ENCODE measurements around the gene TBKBP1.

The TBKBP1 gene, protein sequence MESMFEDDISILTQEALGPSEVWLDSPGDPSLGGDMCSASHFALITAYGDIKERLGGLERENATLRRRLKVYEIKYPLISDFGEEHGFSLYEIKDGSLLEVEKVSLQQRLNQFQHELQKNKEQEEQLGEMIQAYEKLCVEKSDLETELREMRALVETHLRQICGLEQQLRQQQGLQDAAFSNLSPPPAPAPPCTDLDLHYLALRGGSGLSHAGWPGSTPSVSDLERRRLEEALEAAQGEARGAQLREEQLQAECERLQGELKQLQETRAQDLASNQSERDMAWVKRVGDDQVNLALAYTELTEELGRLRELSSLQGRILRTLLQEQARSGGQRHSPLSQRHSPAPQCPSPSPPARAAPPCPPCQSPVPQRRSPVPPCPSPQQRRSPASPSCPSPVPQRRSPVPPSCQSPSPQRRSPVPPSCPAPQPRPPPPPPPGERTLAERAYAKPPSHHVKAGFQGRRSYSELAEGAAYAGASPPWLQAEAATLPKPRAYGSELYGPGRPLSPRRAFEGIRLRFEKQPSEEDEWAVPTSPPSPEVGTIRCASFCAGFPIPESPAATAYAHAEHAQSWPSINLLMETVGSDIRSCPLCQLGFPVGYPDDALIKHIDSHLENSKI

DNA sequence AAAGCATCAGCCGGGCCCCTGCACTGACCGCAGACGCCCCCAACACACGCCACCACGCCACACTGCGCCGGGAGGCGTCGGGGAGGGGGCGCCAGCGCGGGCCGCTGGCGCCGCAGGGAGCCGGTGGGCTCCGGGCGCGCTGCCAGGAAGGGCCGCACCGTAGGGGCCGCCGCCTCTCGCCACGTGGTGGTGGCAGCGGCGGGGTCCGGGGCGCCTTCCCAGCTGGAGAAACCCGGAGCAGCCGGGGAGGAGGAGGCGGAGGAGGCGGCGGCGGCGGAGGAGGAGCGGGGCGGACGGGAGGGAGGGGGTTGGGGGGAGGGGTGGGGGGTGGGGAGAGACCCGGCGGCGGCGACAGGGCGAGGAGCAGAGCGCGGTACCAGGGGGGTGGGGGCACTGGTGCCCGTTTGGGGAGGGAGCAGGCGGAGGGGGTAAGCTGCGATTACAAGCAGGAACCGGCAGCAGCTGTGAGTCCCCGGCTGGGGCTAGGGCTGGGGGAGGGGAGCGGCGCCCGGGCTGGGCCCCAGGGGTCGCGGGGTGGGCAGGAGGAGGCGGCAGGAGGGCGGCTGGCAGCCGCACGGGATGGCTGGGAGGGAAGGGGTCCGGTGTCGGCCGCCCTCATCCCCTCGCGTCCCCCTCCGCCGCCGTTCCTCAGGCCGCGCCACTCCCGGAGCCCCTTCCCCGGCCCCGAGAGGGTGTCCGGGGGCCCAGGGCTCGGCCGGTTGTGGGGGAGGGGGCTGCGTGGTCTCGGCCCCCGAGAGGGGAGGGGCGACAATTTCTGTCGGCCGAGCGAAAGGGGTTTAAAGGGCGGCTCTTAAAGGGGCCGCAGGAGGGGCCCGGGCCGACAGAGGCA, at the start of gene TBKBP1:
TBKBP1 (plus strand) TSS at position 431 of the 850 bp plus-strand sequence. CDS start 1,952 bp downstream, outside the sequence.
- peak within 1 kb of the TSS; percentile 65 for H3K4me3 ChIP-seq (ENCODE audit: low read length)
- TF ChIP-seq, protein P1, sequence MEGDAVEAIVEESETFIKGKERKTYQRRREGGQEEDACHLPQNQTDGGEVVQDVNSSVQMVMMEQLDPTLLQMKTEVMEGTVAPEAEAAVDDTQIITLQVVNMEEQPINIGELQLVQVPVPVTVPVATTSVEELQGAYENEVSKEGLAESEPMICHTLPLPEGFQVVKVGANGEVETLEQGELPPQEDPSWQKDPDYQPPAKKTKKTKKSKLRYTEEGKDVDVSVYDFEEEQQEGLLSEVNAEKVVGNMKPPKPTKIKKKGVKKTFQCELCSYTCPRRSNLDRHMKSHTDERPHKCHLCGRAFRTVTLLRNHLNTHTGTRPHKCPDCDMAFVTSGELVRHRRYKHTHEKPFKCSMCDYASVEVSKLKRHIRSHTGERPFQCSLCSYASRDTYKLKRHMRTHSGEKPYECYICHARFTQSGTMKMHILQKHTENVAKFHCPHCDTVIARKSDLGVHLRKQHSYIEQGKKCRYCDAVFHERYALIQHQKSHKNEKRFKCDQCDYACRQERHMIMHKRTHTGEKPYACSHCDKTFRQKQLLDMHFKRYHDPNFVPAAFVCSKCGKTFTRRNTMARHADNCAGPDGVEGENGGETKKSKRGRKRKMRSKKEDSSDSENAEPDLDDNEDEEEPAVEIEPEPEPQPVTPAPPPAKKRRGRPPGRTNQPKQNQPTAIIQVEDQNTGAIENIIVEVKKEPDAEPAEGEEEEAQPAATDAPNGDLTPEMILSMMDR (conservative IDR thresholded peaks at IDR 0.05; ENCODE audit: low read length), result no peak
- DNase-seq (ENCODE audit: low read depth), result peak; percentile 24

DNA sequence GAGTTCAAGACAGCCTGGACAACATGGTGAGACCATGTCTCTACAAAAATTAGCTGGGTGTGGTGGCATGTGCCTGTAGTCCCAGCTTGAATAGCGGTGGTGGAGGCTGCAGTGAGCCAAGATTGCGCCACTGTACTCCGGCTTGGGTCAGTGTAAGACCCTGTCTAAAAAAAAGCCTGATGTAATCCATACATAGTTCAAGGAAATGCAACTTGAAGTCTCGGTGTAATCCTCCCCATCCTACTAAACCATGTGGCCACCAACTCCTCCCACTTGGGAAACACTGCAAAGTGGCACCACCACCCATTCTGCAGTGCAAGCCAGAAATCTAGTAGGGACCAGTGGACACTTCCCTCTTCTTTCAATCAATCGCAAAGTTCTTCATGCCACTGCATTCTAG, 49.6 kb upstream of the TBKBP1 start:
- no peak for DNase-seq (ENCODE audit: low read depth)
- TF ChIP-seq, protein P1 (conservative IDR thresholded peaks at IDR 0.05; ENCODE audit: low read length), result no peak
- no peak overlapping the region for H3K4me3 ChIP-seq (ENCODE audit: low read length)

DNA sequence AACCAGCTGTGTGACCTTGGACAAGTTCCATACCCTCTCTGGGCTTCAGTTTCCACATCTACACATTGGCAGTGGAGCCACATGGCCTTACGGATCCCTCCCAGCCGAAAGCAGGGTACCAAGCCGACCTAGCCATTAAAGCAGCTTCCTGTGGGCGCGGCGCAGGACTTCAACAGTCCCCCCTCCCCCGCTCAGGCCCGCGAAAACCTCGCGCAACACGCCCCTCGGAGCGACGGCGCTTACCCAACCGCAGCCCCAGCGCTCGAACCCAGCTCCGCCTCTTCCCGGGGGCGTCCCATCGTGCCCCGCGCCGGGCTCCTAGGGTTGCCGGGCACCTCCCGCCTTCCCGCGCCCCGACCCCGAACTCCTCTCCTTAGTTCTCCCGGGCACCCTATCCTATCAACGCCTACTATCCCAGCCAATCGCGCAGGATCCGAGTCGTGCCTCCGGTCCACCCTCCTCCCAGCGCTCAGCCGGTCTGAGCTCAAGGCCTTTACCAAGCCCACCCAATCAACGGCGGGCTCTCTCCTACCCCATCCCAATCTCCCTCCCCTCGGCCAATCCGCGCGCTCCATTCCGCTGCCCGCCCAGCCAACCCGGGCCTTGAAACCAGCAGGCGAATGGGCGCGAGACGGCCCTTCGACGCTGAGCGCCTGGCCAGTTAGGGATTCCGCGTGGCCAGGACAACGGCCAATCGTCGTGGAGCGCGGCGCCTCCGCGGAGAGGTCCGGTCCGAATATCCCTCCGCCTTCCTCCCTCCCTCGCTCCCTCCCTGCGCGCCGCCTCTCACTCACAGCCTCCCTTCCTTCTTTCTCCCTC, 44.6 kb upstream of the TBKBP1 start, which contains the start of gene KPNB1:
KPNB1 (plus strand) TSS at position 767 of the 819 bp plus-strand sequence. CDS start 326 bp downstream, outside the sequence.
- TF ChIP-seq, protein P1 (conservative IDR thresholded peaks at IDR 0.05; ENCODE audit: low read length), result no peak
- peak within 1 kb of the TSS; percentile 81 for H3K4me3 ChIP-seq (ENCODE audit: low read length)
- peak; percentile 100 for DNase-seq (ENCODE audit: low read depth)

DNA sequence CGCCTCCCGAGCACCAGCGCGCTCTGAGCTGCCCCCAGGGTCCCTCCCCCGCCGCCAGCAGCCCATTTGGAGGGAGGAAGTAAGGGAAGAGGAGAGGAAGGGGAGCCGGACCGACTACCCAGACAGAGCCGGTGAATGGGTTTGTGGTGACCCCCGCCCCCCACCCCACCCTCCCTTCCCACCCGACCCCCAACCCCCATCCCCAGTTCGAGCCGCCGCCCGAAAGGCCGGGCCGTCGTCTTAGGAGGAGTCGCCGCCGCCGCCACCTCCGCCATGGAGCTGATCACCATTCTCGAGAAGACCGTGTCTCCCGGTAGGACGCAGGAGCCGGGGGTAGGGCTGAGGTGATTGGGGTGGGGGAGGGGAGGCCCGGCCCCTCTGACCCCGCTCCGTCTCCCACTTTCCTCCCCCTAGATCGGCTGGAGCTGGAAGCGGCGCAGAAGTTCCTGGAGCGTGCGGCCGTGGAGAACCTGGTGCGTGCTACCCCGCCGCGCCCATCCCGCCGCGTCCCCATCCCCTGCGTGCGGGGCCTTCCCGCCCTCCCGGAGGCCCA, 43.9 kb upstream of the TBKBP1 start:
- peak overlapping the region; percentile 79 for H3K4me3 ChIP-seq (ENCODE audit: low read length)
- no peak for DNase-seq (ENCODE audit: low read depth)
- TF ChIP-seq, protein P1 (conservative IDR thresholded peaks at IDR 0.05; ENCODE audit: low read length), result no peak

DNA sequence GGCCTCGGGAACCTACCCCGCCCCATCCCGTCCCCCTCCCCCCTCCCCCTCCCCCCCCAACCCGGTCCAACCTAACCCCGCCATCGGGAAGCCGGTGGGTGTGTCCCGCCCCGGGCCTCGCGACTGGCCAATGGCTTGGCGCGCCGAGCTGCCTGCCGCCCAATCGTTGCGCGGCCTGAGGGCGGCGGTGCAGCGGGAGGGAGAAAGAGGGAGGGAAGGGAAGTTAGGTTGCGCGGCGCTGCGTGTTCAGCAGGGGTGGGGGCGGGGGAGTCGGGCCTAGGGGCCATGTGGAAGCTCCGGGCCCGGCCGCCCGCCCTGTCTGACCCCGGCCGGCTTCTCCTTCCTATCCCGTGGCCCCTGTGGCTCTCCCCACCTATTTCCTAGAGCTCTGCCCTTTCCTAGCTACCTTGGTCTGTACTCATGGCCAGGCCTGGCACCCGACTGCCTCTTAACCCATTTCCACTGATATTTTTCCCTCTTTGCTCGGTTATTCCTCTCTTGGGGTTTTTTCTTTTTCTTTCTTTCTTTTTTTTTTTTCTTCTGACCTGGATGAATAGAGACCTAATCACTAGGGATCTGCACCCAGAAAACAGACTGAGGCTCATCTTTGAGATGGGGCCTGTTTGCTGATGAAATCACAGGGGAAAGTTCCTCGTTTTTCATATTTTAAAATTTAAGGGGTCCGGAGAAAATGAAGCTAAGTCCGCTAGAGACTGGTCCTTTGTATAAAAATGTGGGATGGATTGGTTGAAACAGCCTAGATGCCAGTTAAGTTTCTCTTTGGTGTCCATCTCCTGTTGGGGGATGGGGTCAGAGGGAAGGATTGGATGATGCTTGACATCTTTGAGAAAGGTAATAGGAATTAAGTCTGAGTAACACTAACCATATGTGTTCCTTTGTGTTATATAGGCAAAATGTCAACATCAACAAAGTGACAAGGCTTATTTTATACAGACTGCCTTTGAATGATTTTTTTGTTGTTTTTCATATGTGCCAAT, 43.1 kb upstream of the TBKBP1 start:
- peak; percentile 97 for DNase-seq (ENCODE audit: low read depth)
- TF ChIP-seq, protein P1 (conservative IDR thresholded peaks at IDR 0.05; ENCODE audit: low read length), result no peak
- peak overlapping the region; percentile 81 for H3K4me3 ChIP-seq (ENCODE audit: low read length)
